ENCODE results near the gene SHANK1. TPM values are rescaled to one million over a fixed set of nuclear protein-coding genes. Genes with fewer than 3 reads are reported as not detected.

Gene SHANK1
- total RNA-seq, 1 donor: 7.8 TPM

GRCh38 chr19:50633973-50634372 is 85.6 kb downstream of the SHANK1 start:
- no peak for DNase-seq (ENCODE audit: low read depth)
- no peak for TF ChIP-seq CTCF (IDR thresholded peaks at IDR 0.05; ENCODE audit: insufficient read depth, low read depth, low read length)
- no peak overlapping the region for H3K4me3 ChIP-seq (ENCODE audit: low read depth, low read length)

- TF ChIP-seq CTCF (IDR thresholded peaks at IDR 0.05; ENCODE audit: insufficient read depth, low read depth, low read length): no peak
- H3K4me3 ChIP-seq (ENCODE audit: low read depth, low read length): no peak overlapping the region
Measured at GRCh38 chr19:50633359-50633758, 86.2 kb downstream of the SHANK1 start.

DNA sequence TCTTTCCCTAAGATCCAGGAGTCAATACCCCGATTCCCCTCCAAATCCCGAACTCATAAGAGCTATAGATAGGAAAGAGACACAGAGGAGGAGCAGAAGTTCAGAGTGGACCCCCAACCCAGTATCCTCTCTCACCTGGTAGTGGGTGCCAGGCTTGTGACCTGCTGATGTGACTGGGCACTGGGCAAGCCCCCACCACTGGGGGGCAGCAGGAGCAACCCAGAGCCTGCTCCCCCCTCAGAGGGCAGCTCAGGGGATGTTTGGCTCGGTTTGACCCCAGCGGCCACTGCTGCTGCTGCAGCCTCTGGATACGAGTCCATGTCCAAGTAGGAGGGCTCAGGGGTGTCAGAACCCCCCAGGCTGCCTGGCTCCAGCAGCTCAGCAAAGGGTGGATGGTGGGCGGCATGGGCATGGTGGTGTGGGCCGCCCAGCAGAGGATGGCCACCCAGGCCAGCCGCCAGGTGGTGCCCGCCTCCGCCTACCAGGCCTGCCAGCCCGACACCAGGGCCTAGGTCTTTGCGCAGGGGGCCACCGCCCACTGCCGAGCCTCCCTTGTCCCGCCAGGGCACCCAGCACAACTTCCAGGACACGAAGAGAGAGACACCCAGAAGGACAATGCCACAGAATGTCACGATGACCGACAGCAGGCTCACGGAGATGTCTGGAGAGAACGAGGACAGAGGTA is 87.3 kb downstream of the SHANK1 start:
- no peak for DNase-seq (ENCODE audit: low read depth)
- TF ChIP-seq CTCF (IDR thresholded peaks at IDR 0.05; ENCODE audit: insufficient read depth, low read depth, low read length): no peak
- H3K4me3 ChIP-seq (ENCODE audit: low read depth, low read length): no peak overlapping the region

More at GRCh38 chr19:50633359-50633758, 86.2 kb downstream of the SHANK1 start:
- no peak for DNase-seq (ENCODE audit: low read depth)

DNA sequence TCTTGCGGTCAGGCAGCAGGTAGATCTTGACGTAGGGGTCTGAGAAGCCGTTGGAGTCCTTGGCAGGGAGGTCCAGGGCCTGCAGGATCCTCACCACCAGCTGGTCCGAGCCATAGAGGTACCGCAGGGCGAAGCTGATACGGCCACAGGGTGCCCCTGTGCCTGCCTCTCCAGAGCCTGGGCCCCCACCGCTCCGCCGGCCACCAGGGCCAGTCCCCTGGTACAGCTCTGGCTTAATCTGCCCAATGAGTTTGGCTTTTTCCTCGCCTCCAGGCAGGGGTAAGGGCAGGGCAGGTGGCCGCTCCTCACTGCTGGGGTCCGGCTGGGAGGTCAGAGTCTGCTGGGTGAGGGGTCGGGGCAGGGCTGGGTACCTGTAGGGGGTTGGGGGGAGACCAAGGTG is 89.8 kb downstream of the SHANK1 start:
- no peak for TF ChIP-seq CTCF (IDR thresholded peaks at IDR 0.05; ENCODE audit: insufficient read depth, low read depth, low read length)
- no peak for DNase-seq (ENCODE audit: low read depth)
- H3K4me3 ChIP-seq (ENCODE audit: low read depth, low read length): no peak overlapping the region

GRCh38 chr19:50629194-50629593 is 90.4 kb downstream of the SHANK1 start:
- DNase-seq (ENCODE audit: low read depth): no peak
- no peak for TF ChIP-seq CTCF (IDR thresholded peaks at IDR 0.05; ENCODE audit: insufficient read depth, low read depth, low read length)
- H3K4me3 ChIP-seq (ENCODE audit: low read depth, low read length): no peak overlapping the region

DNA sequence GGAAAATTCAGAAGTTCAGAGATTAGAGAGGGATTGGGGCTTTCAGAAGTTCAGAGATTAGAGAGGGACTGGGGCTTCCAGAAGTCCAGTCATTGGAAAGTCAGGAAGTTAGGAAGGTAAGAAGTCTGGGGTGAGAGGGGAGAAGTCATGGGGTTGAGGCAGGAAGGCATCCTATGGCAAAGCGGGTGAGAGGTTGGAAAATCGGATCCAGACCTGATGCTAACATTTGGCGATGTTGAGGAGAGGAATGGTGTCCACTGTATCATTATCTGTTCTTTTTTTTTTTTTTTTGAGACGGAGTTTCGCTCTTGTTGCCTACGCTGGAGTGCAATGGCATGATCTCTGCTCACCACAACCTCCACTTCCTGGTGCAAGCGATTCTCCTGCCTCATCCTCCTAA is 91.1 kb downstream of the SHANK1 start:
- no peak overlapping the region for H3K4me3 ChIP-seq (ENCODE audit: low read depth, low read length)
- DNase-seq (ENCODE audit: low read depth): no peak
- TF ChIP-seq CTCF (IDR thresholded peaks at IDR 0.05; ENCODE audit: insufficient read depth, low read depth, low read length): no peak

- DNase-seq (ENCODE audit: low read depth): no peak
- no peak for TF ChIP-seq CTCF (IDR thresholded peaks at IDR 0.05; ENCODE audit: insufficient read depth, low read depth, low read length)
- no peak overlapping the region for H3K4me3 ChIP-seq (ENCODE audit: low read depth, low read length)
Measured at GRCh38 chr19:50628146-50628545, 91.5 kb downstream of the SHANK1 start.
